Neural cell (in vitro differentiated cells): ENCODE measurements around the gene IFNE. TPM values are rescaled to one million over a fixed set of nuclear protein-coding genes. Genes with fewer than 3 reads are reported as not detected.

ENCODE experiments used
- H2AFZ ChIP-seq: fragments of 200-600, 300-800 bp; sonication (generic), shearing (Covaris generic); 2 replicates; pipeline ENCODE4 v1.6.0; 2014; ENCODE audit warnings: low read depth, mild to moderate bottlenecking, antibody characterized with exemption, low read length, moderate library complexity
- H3F3A ChIP-seq: fragments of 200-600 bp; shearing (Covaris generic); 2 replicates; pipeline ENCODE4 v1.6.1; 2016; ENCODE audit warnings: mild to moderate bottlenecking, moderate library complexity, mixed read lengths, antibody characterized with exemption, low read length; ENCODE audit not compliant: insufficient read depth, poor library complexity, severe bottlenecking
- H3K27ac ChIP-seq: fragments of 200-600, 300-800 bp; sonication (generic), shearing (Covaris generic); 2 replicates; pipeline ENCODE4 v1.5.1; 2014; ENCODE audit warnings: mild to moderate bottlenecking, low read length, moderate library complexity
- H3K27me3 ChIP-seq: fragments of 300-800, 200-600 bp; sonication (generic), shearing (Covaris generic); 2 replicates; pipeline ENCODE4 v1.6.0; 2014; ENCODE audit warnings: mild to moderate bottlenecking, low read depth, low read length, moderate library complexity; ENCODE audit not compliant: insufficient read depth
- H3K36me3 ChIP-seq: fragments of 300-800, 200-600 bp; sonication (generic), shearing (Covaris generic); 2 replicates; pipeline ENCODE4 v1.5.1; 2014; ENCODE audit warnings: mild to moderate bottlenecking, antibody characterized with exemption, low read length, moderate library complexity; ENCODE audit not compliant: insufficient read depth
- H3K4me2 ChIP-seq: fragments of 300-800, 200-600 bp; sonication (generic), shearing (Covaris generic); 2 replicates; pipeline ENCODE4 v1.6.0; 2014; ENCODE audit warnings: mild to moderate bottlenecking, low read length
- H3K4me3 ChIP-seq: fragments of 300-800, 200-600 bp; sonication (generic), shearing (Covaris generic); 2 replicates; pipeline ENCODE4 v1.5.1; 2014; ENCODE audit warnings: mild to moderate bottlenecking, low read length, moderate library complexity
- H3K79me2 ChIP-seq: fragments of 200-600 bp; shearing (Covaris generic); replicated peaks from 2 replicates; pipeline ENCODE4 v1.6.0; 2014; ENCODE audit warnings: mild to moderate bottlenecking, low read length, moderate library complexity; ENCODE audit not compliant: insufficient read depth
- H3K9ac ChIP-seq: fragments of 300-800, 200-600 bp; sonication (generic), shearing (Covaris generic); 2 replicates; pipeline ENCODE4 v1.6.1; 2016; ENCODE audit warnings: mild to moderate bottlenecking, low read length, mixed read lengths
- H3K9me2 ChIP-seq: fragments of 200-600 bp; shearing (Covaris generic); 2 replicates; pipeline ENCODE4 v1.6.1; 2016; ENCODE audit warnings: mild to moderate bottlenecking, low read length, mixed read lengths; ENCODE audit not compliant: insufficient read depth
- H3K9me3 ChIP-seq: fragments of 200-600, 300-800 bp; sonication (generic), shearing (Covaris generic); 2 replicates; pipeline ENCODE4 v1.6.1; 2016; ENCODE audit warnings: mild to moderate bottlenecking, mixed run types, low read length, moderate library complexity, mixed read lengths
- H4K20me1 ChIP-seq: fragments of 200-600 bp; shearing (Covaris generic); 2 replicates; pipeline ENCODE4 v1.6.1; 2016; ENCODE audit warnings: mild to moderate bottlenecking, mixed run types; ENCODE audit not compliant: insufficient read depth
- EP300 ChIP-seq: fragments of 450-650 bp; conservative IDR thresholded peaks from 2 replicates; pipeline ENCODE4 v1.6.1; 2014; ENCODE audit warnings: antibody characterized with exemption, mild to moderate bottlenecking, moderate library complexity; ENCODE audit not compliant: poor library complexity, severe bottlenecking
- EZH2 ChIP-seq: fragments of 200-600, 300-800 bp; shearing (Covaris generic), sonication (generic); IDR thresholded peaks from 2 replicates; pipeline ENCODE4 v1.6.1; 2014; ENCODE audit warnings: antibody characterized with exemption, low read length, borderline replicate concordance, mild to moderate bottlenecking; ENCODE audit not compliant: insufficient read depth, poor library complexity, severe bottlenecking
- MXI1 ChIP-seq: fragments of 450-650 bp; conservative IDR thresholded peaks from 2 replicates; pipeline ENCODE4 v1.6.1; 2014; ENCODE audit warnings: antibody characterized with exemption, mild to moderate bottlenecking; ENCODE audit not compliant: poor library complexity, severe bottlenecking
- POLR2AphosphoS5 ChIP-seq: IDR thresholded peaks from 2 replicates; pipeline ENCODE4 v1.6.1; 2012
- RAD21 ChIP-seq: fragments of 450-650 bp; conservative IDR thresholded peaks from 2 replicates; pipeline ENCODE4 v1.6.1; 2014; ENCODE audit warnings: antibody characterized with exemption, mild to moderate bottlenecking, moderate library complexity
- REST ChIP-seq: IDR thresholded peaks from 2 replicates; pipeline ENCODE4 v1.6.1; 2012; ENCODE audit warnings: borderline replicate concordance
- SMC3 ChIP-seq: fragments of 450-650 bp; conservative IDR thresholded peaks from 2 replicates; pipeline ENCODE4 v1.6.1; 2014; ENCODE audit warnings: antibody characterized with exemption, mild to moderate bottlenecking, moderate library complexity; ENCODE audit not compliant: poor library complexity
- TAF1 ChIP-seq: IDR thresholded peaks from 2 replicates; pipeline ENCODE4 v1.6.1; 2012; ENCODE audit warnings: low read depth
- polyA plus RNA-seq: library from polyadenylated mRNA; depleted of rRNA; stranded (reverse); fragments of >200 nt; gene quantifications from 2 replicates; pipeline ENCODE4 v1.2.3, GENCODE V29; 2014
- TF ChIP-seq, protein P1 (sequence below): fragments of 450-650 bp; IDR thresholded peaks from 2 replicates; pipeline ENCODE4 v1.5.1; 2014; ENCODE audit warnings: antibody characterized with exemption, mild to moderate bottlenecking, moderate library complexity; ENCODE audit not compliant: poor library complexity, severe bottlenecking

IFNE gene
- polyA plus RNA-seq, 1 donor from 2014 or later = not detected

GRCh38 chr9:21505425-21506179, 23.5 kb upstream of the IFNE start:
- Histone ChIP-seq H3K9me3 (no peaks in the 10 kb centered on the region), H3K27me3 (no peaks in the 10 kb centered on the region), H3K79me2 (no peaks in the 10 kb centered on the region), H3K4me3 (no peak overlapping the region), H3K36me3 (no peaks in the 10 kb centered on the region), H3K9me2 (no peaks in the 10 kb centered on the region), H4K20me1 (no peaks in the 10 kb centered on the region), H3K9ac (no peak overlapping the region), H3K4me2 (no peak overlapping the region), H3F3A (no peaks in the 10 kb centered on the region), H2AFZ (no peak overlapping the region), H3K27ac (no peak overlapping the region)
- TF ChIP-seq SMC3 = no peak
- TF ChIP-seq MXI1 = no peak
- TF ChIP-seq, protein P1, sequence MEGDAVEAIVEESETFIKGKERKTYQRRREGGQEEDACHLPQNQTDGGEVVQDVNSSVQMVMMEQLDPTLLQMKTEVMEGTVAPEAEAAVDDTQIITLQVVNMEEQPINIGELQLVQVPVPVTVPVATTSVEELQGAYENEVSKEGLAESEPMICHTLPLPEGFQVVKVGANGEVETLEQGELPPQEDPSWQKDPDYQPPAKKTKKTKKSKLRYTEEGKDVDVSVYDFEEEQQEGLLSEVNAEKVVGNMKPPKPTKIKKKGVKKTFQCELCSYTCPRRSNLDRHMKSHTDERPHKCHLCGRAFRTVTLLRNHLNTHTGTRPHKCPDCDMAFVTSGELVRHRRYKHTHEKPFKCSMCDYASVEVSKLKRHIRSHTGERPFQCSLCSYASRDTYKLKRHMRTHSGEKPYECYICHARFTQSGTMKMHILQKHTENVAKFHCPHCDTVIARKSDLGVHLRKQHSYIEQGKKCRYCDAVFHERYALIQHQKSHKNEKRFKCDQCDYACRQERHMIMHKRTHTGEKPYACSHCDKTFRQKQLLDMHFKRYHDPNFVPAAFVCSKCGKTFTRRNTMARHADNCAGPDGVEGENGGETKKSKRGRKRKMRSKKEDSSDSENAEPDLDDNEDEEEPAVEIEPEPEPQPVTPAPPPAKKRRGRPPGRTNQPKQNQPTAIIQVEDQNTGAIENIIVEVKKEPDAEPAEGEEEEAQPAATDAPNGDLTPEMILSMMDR = no peak
- TF ChIP-seq EZH2 = no peak
- no peak for TF ChIP-seq RAD21
- no peak for TF ChIP-seq EP300
- no peak for TF ChIP-seq TAF1
- no peak for TF ChIP-seq POLR2AphosphoS5
- TF ChIP-seq REST = no peak

DNA sequence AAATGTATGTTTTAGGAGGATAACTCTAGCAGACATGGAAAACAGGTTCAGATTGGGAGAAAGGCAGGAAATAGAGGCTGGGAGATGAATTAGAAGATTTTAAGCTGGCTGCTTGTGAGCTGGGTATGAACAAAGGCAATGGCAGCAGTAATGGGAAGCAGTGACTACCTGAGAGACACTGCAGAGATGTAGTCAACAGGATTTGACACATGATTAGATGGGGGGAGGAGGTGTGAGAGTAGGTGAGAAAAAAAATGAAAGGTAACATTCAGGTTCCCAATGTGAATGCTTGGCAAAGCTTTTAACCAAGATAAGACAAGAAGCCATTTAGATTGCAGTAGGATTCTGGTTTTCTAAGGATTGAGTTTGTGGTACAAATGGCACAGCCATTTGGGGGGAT, 22.8 kb upstream of the IFNE start:
- Histone ChIP-seq H3K9me3 (no peaks in the 10 kb centered on the region), H3F3A (no peaks in the 10 kb centered on the region), H3K27ac (no peak overlapping the region), H3K79me2 (no peaks in the 10 kb centered on the region), H3K4me2 (no peak overlapping the region), H3K4me3 (no peak overlapping the region), H3K27me3 (no peaks in the 10 kb centered on the region), H3K9me2 (no peaks in the 10 kb centered on the region), H3K36me3 (no peaks in the 10 kb centered on the region), H4K20me1 (no peaks in the 10 kb centered on the region), H3K9ac (no peak overlapping the region), H2AFZ (no peak overlapping the region)
- TF ChIP-seq RAD21 (no peak), EZH2 (no peak), POLR2AphosphoS5 (no peak), TAF1 (no peak), EP300 (no peak), MXI1 (no peak), SMC3 (no peak), REST (no peak)
- TF ChIP-seq, protein P1 = no peak
